Activated CD8-positive, alpha-beta memory T cell treated with anti-CD3 and anti-CD28 coated beads, Interleukin-2, amount 10 ng/mL, durations not matched to agents 7 days and 5 days (primary cell): ENCODE data around the gene ADRA1B. TPM values are rescaled to one million over a fixed set of nuclear protein-coding genes. Genes with fewer than 3 reads are reported as not detected.

ENCODE experiments used
- ATAC-seq: fragments of 150-1000 bp; cut with Tn5 transposase; one replicate; pipeline ENCODE4 v1.10.0; 2021; ENCODE audit warnings: moderate library complexity
- CTCF ChIA-PET: fragments of 350-600 bp; sonication (Branson Sonifier 250); formaldehyde crosslinking; loops from one replicate; lab custom pipeline; 2021; ENCODE audit warnings: antibody characterized with exemption; lab: Charles Lee
- DNase-seq: peaks from one replicate; pipeline ENCODE4 v3.0.0-alpha.2; 2020
- H3K27ac Mint-ChIP-seq: one replicate; pipeline ENCODE4 v1.8.0; 2021; ENCODE audit warnings: mild to moderate bottlenecking, mixed read lengths
- H3K27me3 Mint-ChIP-seq: one replicate; pipeline ENCODE4 v1.8.0; 2021; ENCODE audit warnings: mixed read lengths
- H3K36me3 Mint-ChIP-seq: one replicate; pipeline ENCODE4 v1.8.0; 2021; ENCODE audit warnings: mild to moderate bottlenecking, mixed read lengths
- H3K4me1 Mint-ChIP-seq: one replicate; pipeline ENCODE4 v1.8.0; 2021; ENCODE audit warnings: mixed read lengths
- H3K4me3 Mint-ChIP-seq: one replicate; pipeline ENCODE4 v1.8.0; 2021; ENCODE audit warnings: mild to moderate bottlenecking, moderate library complexity, mixed read lengths
- H3K9me3 Mint-ChIP-seq: one replicate; pipeline ENCODE4 v1.8.0; 2022; ENCODE audit warnings: low read depth, mixed read lengths
- total RNA-seq, 2 experiments: library from RNA; stranded (reverse); gene quantifications; one replicate each; pipeline ENCODE4 v1.2.3, GENCODE V29; 2021

Gene ADRA1B
- total RNA-seq, 2 experiments from 2014 or later = 0.49 TPM; not detected in 1

GRCh38 chr5:159971931-159972461, 55.7 kb downstream of the ADRA1B start:
- CTCF ChIA-PET = no interaction called here
- peaks cover 62% of the 10 kb centered on the region for H3K27me3 Mint-ChIP-seq
- H3K9me3 Mint-ChIP-seq = no peaks in the 10 kb centered on the region
- no peak overlapping the region for H3K4me3 Mint-ChIP-seq
- H3K4me1 Mint-ChIP-seq = peaks cover 9% of the 10 kb centered on the region
- DNase-seq (no peak), ATAC-seq (peak; percentile 45)
- H3K36me3 Mint-ChIP-seq = peaks cover 4% of the 10 kb centered on the region
- no peak overlapping the region for H3K27ac Mint-ChIP-seq

- Mint-ChIP-seq H3K36me3 (peaks cover 4% of the 10 kb centered on the region), H3K4me3 (no peak overlapping the region), H3K4me1 (peaks cover 9% of the 10 kb centered on the region), H3K27ac (peak overlapping the region; percentile 55), H3K27me3 (peaks cover 65% of the 10 kb centered on the region), H3K9me3 (no peaks in the 10 kb centered on the region)
- DNase-seq (no peak), ATAC-seq (no peak)
- CTCF ChIA-PET = interaction anchor here (1.0 kb wide), 1 partner anchor 14 kb away, joined by 4 read pairs; no protein-coding TSS in a partner anchor
These were observed 56.5 kb downstream of the ADRA1B start for GRCh38 chr5:159972538-159973362.

- CTCF ChIA-PET = interaction anchor here (1.4 kb wide), 1 partner anchor 12 kb away, joined by 6 read pairs; no protein-coding TSS in a partner anchor
- H3K4me3 Mint-ChIP-seq = no peak overlapping the region
- H3K9me3 Mint-ChIP-seq = no peaks in the 10 kb centered on the region
- H3K4me1 Mint-ChIP-seq = peaks cover 9% of the 10 kb centered on the region
- DNase-seq = no peak
- ATAC-seq = no peak
- H3K27me3 Mint-ChIP-seq = peaks cover 64% of the 10 kb centered on the region
- H3K27ac Mint-ChIP-seq = no peak overlapping the region
- peaks cover 4% of the 10 kb centered on the region for H3K36me3 Mint-ChIP-seq
These were observed 59.3 kb downstream of the ADRA1B start for GRCh38 chr5:159975462-159976019.

DNA sequence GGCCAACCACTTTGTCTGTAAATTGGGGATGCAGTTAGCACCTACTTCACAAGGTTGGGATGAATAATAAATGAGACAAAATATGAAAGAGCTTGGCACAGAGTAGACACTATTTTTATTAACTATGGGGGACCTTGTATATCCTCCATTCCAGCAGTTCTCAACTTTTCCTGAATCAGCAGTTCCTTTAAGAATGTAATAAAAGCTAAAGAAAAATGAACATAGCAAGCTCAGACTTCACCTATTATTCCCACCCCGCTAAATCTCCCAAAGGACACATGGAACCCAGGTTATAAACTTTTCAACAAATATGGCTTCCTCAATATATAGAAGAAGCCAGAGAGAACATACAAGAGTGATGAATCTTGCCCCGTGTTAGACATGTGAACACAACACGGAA, 60.6 kb downstream of the ADRA1B start:
- Mint-ChIP-seq H3K27me3 (peaks cover 58% of the 10 kb centered on the region), H3K36me3 (peaks cover 1% of the 10 kb centered on the region), H3K4me1 (peaks cover 6% of the 10 kb centered on the region), H3K27ac (no peak overlapping the region), H3K4me3 (no peak overlapping the region), H3K9me3 (no peaks in the 10 kb centered on the region)
- CTCF ChIA-PET = interaction anchor here (1.9 kb wide), 1 partner anchor 10 kb away, joined by 7 read pairs; no protein-coding TSS in a partner anchor
- ATAC-seq = no peak
- DNase-seq = no peak

GRCh38 chr5:159978358-159978757, 62.1 kb downstream of the ADRA1B start:
- Mint-ChIP-seq H3K4me3 (no peak overlapping the region), H3K4me1 (no peaks in the 10 kb centered on the region), H3K27me3 (peaks cover 50% of the 10 kb centered on the region), H3K36me3 (no peaks in the 10 kb centered on the region), H3K27ac (no peak overlapping the region), H3K9me3 (no peaks in the 10 kb centered on the region)
- CTCF ChIA-PET = interaction anchor here (0.6 to 1.9 kb wide), 2 partner anchors 9 to 287 kb away, joined by 4 to 7 read pairs; no protein-coding TSS in a partner anchor
- ATAC-seq = no peak
- DNase-seq = no peak

DNA sequence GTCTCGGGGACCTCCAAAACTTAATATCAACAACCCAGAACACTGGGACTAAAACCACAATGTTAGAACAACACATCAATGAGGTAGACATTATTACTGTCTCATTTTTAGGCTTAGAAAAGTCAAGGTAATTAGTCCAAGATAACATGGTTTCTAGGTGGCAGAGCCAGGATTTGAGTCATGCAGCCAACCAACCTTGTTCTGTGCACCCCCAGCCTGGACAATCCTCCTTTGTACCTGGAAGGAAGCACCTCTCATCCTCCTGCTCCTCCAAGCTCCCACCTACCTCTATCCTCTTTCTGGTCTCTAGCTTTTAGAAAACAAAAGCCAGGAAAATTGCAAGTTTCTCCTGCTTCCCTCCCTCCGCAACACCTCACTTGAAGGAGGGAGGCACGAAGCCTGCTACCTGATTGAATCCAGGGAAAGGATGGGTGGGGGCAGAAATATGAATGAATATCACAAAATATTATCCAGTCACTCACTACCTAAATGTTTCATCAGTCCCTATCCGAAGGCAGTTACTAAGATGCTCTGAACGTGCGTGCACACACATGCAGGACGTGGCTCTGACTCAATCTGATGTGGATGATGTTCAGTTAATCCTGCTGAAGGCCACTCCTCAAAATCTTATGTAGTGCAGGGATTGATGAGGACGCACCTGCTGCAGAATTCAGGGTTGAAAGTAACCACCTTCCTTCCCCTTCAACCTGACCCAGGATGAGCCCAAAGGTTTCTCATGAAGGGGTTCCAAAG, 66.3 kb downstream of the ADRA1B start:
- CTCF ChIA-PET = no interaction called here
- Mint-ChIP-seq H3K27me3 (peaks cover 59% of the 10 kb centered on the region), H3K9me3 (no peaks in the 10 kb centered on the region), H3K36me3 (no peaks in the 10 kb centered on the region), H3K4me3 (no peak overlapping the region), H3K4me1 (no peaks in the 10 kb centered on the region), H3K27ac (no peak overlapping the region)
- DNase-seq (no peak), ATAC-seq (no peak)

DNA sequence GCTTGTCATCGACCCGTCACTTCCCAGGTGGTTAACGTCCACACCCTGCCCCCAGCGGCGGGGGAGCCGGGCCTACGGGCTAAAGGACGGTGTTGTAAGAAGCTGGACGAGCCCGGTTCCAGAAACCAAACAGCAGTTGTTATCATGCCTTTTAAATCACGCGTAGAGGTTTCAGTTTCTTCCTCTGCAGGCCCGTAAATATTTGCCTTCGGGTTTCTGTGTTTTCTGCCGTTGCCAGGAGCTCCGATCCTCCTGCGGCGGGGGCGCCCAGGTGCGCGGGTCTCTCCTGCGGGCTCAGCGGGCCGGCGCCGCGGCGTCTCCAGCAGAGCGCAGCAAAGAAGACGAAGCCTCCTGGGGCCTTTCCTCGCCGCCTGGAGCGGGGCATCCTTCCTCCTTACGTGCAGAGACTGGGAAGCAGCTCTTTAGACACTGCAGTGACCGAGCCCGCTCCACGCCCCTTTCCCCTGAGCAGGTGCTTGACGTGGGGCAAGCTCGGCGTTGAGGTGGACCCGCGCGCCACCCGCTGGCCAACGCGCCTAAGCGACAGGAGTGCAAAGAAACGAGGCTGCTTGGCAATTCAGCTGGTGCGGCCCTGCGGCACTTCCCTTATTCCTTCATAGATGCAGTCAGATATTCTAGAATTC, 70.9 kb downstream of the ADRA1B start:
- H3K36me3 Mint-ChIP-seq = no peaks in the 10 kb centered on the region
- DNase-seq (peak; percentile 79), ATAC-seq (peak; percentile 95)
- H3K4me3 Mint-ChIP-seq = peak overlapping the region; percentile 27
- H3K27me3 Mint-ChIP-seq = peaks cover 74% of the 10 kb centered on the region
- H3K9me3 Mint-ChIP-seq = no peaks in the 10 kb centered on the region
- H3K27ac Mint-ChIP-seq = no peak overlapping the region
- CTCF ChIA-PET = interaction anchor here (0.6 to 2.9 kb wide), 38 partner anchors 9 to 840 kb away, joined by 3 to 16 read pairs (median 4); partner anchors contain the start of gene TTC1
- H3K4me1 Mint-ChIP-seq = no peaks in the 10 kb centered on the region

DNA sequence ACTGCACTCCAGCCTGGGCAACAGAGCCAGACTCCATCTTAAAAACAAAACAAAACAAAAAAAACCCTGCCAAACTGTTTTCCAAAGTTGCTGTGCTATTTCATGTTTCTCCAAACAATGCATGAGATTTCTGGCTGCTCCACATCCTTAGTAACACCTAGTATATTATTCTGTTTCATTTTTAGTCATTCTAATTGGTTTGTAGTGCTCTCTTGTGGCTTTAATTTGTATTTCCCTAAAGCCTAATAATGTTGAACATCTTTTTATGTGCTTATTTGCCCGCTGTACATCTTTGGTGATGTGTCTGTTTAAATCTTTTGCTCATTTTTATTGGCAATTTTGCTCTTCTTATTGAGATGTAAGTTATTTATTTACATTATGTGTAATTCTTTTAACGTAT, 74.2 kb downstream of the ADRA1B start:
- ATAC-seq = no peak
- H3K36me3 Mint-ChIP-seq = no peaks in the 10 kb centered on the region
- peaks cover 66% of the 10 kb centered on the region for H3K27me3 Mint-ChIP-seq
- peaks cover 5% of the 10 kb centered on the region for H3K9me3 Mint-ChIP-seq
- CTCF ChIA-PET = no interaction called here
- no peak for DNase-seq
- H3K4me3 Mint-ChIP-seq = no peak overlapping the region
- no peaks in the 10 kb centered on the region for H3K4me1 Mint-ChIP-seq
- no peak overlapping the region for H3K27ac Mint-ChIP-seq

DNA sequence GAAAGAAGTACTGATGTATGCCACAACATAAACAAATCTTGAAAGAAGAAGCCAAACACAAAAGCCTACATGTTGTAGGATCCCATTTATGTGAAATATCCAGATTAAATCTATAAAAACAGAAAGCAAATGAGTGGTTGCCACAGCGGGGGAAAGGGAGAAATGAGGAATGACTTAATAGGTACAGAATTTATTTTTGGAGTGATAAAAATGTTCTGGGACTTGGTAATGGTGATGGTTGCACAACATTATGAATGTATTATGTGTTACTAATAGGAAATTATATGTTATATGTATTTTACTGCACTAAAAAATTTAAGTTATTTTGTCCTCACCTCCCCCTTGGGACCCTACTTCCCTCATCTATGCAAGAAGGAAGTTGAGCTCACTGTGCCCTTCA, 76.3 kb downstream of the ADRA1B start:
- Mint-ChIP-seq H3K27ac (no peak overlapping the region), H3K4me3 (no peak overlapping the region), H3K27me3 (peaks cover 48% of the 10 kb centered on the region), H3K9me3 (peaks cover 5% of the 10 kb centered on the region), H3K4me1 (no peaks in the 10 kb centered on the region), H3K36me3 (no peaks in the 10 kb centered on the region)
- CTCF ChIA-PET = no interaction called here
- DNase-seq (no peak), ATAC-seq (no peak)

- Mint-ChIP-seq H3K4me3 (no peak overlapping the region), H3K36me3 (no peaks in the 10 kb centered on the region), H3K27ac (no peak overlapping the region), H3K4me1 (no peaks in the 10 kb centered on the region), H3K27me3 (peaks cover 42% of the 10 kb centered on the region), H3K9me3 (peaks cover 5% of the 10 kb centered on the region)
- ATAC-seq (no peak), DNase-seq (no peak)
- CTCF ChIA-PET = no interaction called here
These were observed 76.9 kb downstream of the ADRA1B start for GRCh38 chr5:159993194-159993593.

- Mint-ChIP-seq H3K27ac (no peak overlapping the region), H3K9me3 (peaks cover 5% of the 10 kb centered on the region), H3K4me1 (no peaks in the 10 kb centered on the region), H3K36me3 (no peaks in the 10 kb centered on the region), H3K4me3 (no peak overlapping the region), H3K27me3 (peaks cover 36% of the 10 kb centered on the region)
- DNase-seq (no peak), ATAC-seq (no peak)
- CTCF ChIA-PET = interaction anchor here (0.6 kb wide), 1 partner anchor 9 kb away, joined by 3 read pairs; no protein-coding TSS in a partner anchor
These were observed 79.6 kb downstream of the ADRA1B start for GRCh38 chr5:159995907-159996306.

GRCh38 chr5:160001457-160001856, 85.2 kb downstream of the ADRA1B start:
- DNase-seq (no peak), ATAC-seq (no peak)
- no peak overlapping the region for H3K27ac Mint-ChIP-seq
- H3K4me1 Mint-ChIP-seq = no peaks in the 10 kb centered on the region
- peaks cover 33% of the 10 kb centered on the region for H3K27me3 Mint-ChIP-seq
- H3K9me3 Mint-ChIP-seq = no peaks in the 10 kb centered on the region
- H3K36me3 Mint-ChIP-seq = no peaks in the 10 kb centered on the region
- CTCF ChIA-PET = no interaction called here
- no peak overlapping the region for H3K4me3 Mint-ChIP-seq
